RWPE2 (cell line): ENCODE data around the gene CDC16.

Experiments used
- ATAC-seq: fragments of 200-7000 bp; cut with Tn5 transposase; 3 replicates; pipeline ENCODE4 v1.9.1; 2021; ENCODE audit warnings: low read depth
- DNase-seq: peaks from one replicate; pipeline ENCODE4 v3.0.0-alpha.2; 2020; ENCODE audit warnings: low spot score
- H3K27ac ChIP-seq: fragments of 450-650 bp; 2 replicates; pipeline ENCODE4 v1.5.1; 2017; ENCODE audit warnings: mild to moderate bottlenecking; ENCODE audit not compliant: poor library complexity, severe bottlenecking
- H3K27me3 ChIP-seq: fragments of 250-450 bp; sonication (Bioruptor Pico); 2 replicates; pipeline ENCODE4 v1.5.1; 2021; ENCODE audit warnings: mild to moderate bottlenecking, moderate library complexity; ENCODE audit not compliant: insufficient read depth, poor library complexity, severe bottlenecking
- H3K36me3 ChIP-seq: fragments of 250-450 bp; sonication (Bioruptor Pico); 2 replicates; pipeline ENCODE4 v1.5.1; 2020; ENCODE audit warnings: low read depth, mild to moderate bottlenecking, moderate library complexity
- H3K4me1 ChIP-seq: fragments of 250-450 bp; sonication (Bioruptor Pico); 2 replicates; pipeline ENCODE4 v1.5.1; 2021; ENCODE audit warnings: mild to moderate bottlenecking, moderate library complexity; ENCODE audit not compliant: insufficient read depth, poor library complexity, severe bottlenecking
- H3K4me3 ChIP-seq: fragments of 250-450 bp; sonication (Bioruptor Pico); 2 replicates; pipeline ENCODE4 v1.5.1; 2021; ENCODE audit warnings: mild to moderate bottlenecking, moderate library complexity; ENCODE audit not compliant: severe bottlenecking
- H3K9me3 ChIP-seq: fragments of 250-450 bp; sonication (Bioruptor Pico); 2 replicates; pipeline ENCODE4 v1.5.1; 2021; ENCODE audit warnings: mild to moderate bottlenecking, moderate library complexity; ENCODE audit not compliant: severe bottlenecking
- TF ChIP-seq, protein P1 (sequence below): fragments of 450-650 bp; IDR thresholded peaks from one replicate; pipeline ENCODE4 v1.5.1; 2017; ENCODE audit warnings: mild to moderate bottlenecking, moderate library complexity; ENCODE audit not compliant: poor library complexity, severe bottlenecking

CDC16 gene

GRCh38 chr13:114230117-114230516 lies 4.6 kb upstream of the CDC16 start:
- no peak overlapping the region for H3K27ac ChIP-seq
- TF ChIP-seq, protein P1, sequence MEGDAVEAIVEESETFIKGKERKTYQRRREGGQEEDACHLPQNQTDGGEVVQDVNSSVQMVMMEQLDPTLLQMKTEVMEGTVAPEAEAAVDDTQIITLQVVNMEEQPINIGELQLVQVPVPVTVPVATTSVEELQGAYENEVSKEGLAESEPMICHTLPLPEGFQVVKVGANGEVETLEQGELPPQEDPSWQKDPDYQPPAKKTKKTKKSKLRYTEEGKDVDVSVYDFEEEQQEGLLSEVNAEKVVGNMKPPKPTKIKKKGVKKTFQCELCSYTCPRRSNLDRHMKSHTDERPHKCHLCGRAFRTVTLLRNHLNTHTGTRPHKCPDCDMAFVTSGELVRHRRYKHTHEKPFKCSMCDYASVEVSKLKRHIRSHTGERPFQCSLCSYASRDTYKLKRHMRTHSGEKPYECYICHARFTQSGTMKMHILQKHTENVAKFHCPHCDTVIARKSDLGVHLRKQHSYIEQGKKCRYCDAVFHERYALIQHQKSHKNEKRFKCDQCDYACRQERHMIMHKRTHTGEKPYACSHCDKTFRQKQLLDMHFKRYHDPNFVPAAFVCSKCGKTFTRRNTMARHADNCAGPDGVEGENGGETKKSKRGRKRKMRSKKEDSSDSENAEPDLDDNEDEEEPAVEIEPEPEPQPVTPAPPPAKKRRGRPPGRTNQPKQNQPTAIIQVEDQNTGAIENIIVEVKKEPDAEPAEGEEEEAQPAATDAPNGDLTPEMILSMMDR: no peak
- DNase-seq: no peak
- no peaks in the 10 kb centered on the region for H3K9me3 ChIP-seq
- peaks cover 6% of the 10 kb centered on the region for H3K4me1 ChIP-seq
- no peak for ATAC-seq
- H3K27me3 ChIP-seq: no peaks in the 10 kb centered on the region
- H3K36me3 ChIP-seq: no peaks in the 10 kb centered on the region
- H3K4me3 ChIP-seq: no peak overlapping the region

- H3K27me3 ChIP-seq: no peaks in the 10 kb centered on the region
- H3K4me1 ChIP-seq: peaks cover 6% of the 10 kb centered on the region
- DNase-seq (no peak), ATAC-seq (no peak)
- no peak overlapping the region for H3K4me3 ChIP-seq
- no peaks in the 10 kb centered on the region for H3K9me3 ChIP-seq
- no peaks in the 10 kb centered on the region for H3K36me3 ChIP-seq
- TF ChIP-seq, protein P1: no peak
- no peak overlapping the region for H3K27ac ChIP-seq
These were observed 4.1 kb upstream of the CDC16 start for GRCh38 chr13:114230575-114230974.

DNA sequence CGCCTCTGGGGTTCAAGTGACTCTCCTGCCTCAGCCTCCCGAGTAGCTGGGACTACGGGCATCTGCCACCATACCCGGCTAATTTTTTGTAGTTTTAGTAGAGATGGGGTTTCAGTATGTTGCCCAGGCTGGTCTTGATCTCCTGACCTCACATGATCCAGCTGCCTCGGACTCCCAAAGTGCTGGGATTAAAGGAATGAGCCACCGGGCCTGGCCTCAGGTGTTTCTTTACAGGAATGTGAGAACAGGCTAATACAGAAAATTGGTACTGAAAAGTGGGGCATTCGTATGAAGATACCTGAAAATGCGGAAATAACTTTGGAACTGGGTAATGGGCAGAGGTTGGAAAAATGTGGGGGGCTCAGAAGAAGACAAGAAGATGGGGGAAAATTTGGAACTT lies 2.8 kb upstream of the CDC16 start:
- H3K4me3 ChIP-seq: no peak overlapping the region
- no peak overlapping the region for H3K27ac ChIP-seq
- TF ChIP-seq, protein P1: no peak
- ATAC-seq (no peak), DNase-seq (no peak)
- peaks cover 9% of the 10 kb centered on the region for H3K36me3 ChIP-seq
- H3K27me3 ChIP-seq: no peaks in the 10 kb centered on the region
- H3K9me3 ChIP-seq: no peaks in the 10 kb centered on the region
- H3K4me1 ChIP-seq: peaks cover 10% of the 10 kb centered on the region

- DNase-seq: no peak
- peaks cover 10% of the 10 kb centered on the region for H3K4me1 ChIP-seq
- ATAC-seq: no peak
- no peaks in the 10 kb centered on the region for H3K27me3 ChIP-seq
- TF ChIP-seq, protein P1: no peak
- no peaks in the 10 kb centered on the region for H3K9me3 ChIP-seq
- H3K4me3 ChIP-seq: peak overlapping the region; percentile 83
- peak overlapping the region; percentile 57 for H3K27ac ChIP-seq
- peaks cover 27% of the 10 kb centered on the region for H3K36me3 ChIP-seq
These were observed 442 bp upstream of the CDC16 start for GRCh38 chr13:114234266-114234644.

DNA sequence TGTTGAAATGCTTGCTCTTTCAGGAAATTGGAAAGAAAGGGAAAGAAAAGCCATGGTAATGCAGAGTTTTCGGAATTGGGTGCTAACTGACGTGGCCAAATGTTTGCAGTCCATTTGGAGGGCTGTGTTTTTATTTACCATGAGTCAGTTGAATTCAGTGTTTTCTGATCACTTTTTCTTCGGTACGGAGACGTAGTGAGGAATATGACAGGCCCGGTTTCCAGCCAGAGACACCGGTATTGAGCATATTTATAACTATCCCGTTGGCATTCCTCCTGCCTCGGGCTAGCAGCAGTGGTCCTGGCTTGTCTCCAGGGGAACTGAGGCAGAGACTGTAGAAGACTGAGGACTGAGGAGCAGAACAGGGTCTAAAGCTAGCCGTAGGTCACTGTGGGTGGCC lies 1.0 kb downstream of the CDC16 start:
- H3K36me3 ChIP-seq: peaks cover 41% of the 10 kb centered on the region
- TF ChIP-seq, protein P1: no peak
- ATAC-seq (no peak), DNase-seq (no peak)
- H3K9me3 ChIP-seq: no peaks in the 10 kb centered on the region
- peak overlapping the region; percentile 57 for H3K27ac ChIP-seq
- H3K4me3 ChIP-seq: peak overlapping the region; percentile 83
- no peaks in the 10 kb centered on the region for H3K27me3 ChIP-seq
- peaks cover 10% of the 10 kb centered on the region for H3K4me1 ChIP-seq
